DND-41 (cell line): Measurements from ENCODE around the gene LY9.

ENCODE experiments used
- EZH2 ChIP-seq: IDR thresholded peaks from 3 replicates; pipeline ENCODE4 v1.6.1; 2012; ENCODE audit warnings: borderline replicate concordance, low read depth, mild to moderate bottlenecking, moderate library complexity, low read length, inconsistent platforms; ENCODE audit not compliant: severe bottlenecking
- TF ChIP-seq, protein P1 (sequence below): IDR thresholded peaks from 2 replicates; pipeline ENCODE4 v1.5.1; 2012; ENCODE audit warnings: borderline replicate concordance, low read length, moderate library complexity, mild to moderate bottlenecking; ENCODE audit not compliant: poor library complexity, severe bottlenecking; ENCODE audit errors: extremely low read depth

DNA sequence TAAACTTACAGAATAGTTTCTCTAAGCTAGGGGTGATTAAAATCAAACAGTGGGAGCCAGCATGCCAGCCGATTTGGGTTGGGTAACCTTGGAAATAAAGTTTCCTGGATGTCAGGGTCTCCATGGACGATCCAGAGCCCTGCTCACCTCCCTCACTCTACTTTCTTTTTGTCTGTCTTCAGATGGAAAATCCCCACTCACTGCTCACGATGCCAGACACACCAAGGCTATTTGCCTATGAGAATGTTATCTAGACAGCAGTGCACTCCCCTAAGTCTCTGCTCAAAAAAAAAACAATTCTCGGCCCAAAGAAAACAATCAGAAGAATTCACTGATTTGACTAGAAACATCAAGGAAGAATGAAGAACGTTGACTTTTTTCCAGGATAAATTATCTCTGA, 43.0 kb upstream of the LY9 start:
- TF ChIP-seq, protein P1, sequence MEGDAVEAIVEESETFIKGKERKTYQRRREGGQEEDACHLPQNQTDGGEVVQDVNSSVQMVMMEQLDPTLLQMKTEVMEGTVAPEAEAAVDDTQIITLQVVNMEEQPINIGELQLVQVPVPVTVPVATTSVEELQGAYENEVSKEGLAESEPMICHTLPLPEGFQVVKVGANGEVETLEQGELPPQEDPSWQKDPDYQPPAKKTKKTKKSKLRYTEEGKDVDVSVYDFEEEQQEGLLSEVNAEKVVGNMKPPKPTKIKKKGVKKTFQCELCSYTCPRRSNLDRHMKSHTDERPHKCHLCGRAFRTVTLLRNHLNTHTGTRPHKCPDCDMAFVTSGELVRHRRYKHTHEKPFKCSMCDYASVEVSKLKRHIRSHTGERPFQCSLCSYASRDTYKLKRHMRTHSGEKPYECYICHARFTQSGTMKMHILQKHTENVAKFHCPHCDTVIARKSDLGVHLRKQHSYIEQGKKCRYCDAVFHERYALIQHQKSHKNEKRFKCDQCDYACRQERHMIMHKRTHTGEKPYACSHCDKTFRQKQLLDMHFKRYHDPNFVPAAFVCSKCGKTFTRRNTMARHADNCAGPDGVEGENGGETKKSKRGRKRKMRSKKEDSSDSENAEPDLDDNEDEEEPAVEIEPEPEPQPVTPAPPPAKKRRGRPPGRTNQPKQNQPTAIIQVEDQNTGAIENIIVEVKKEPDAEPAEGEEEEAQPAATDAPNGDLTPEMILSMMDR = no peak
- no peak for TF ChIP-seq EZH2
